ENCODE data around the gene LURAP1L. TPM values are rescaled to one million over a fixed set of nuclear protein-coding genes. Genes with fewer than 3 reads are reported as not detected.

LURAP1L gene
- polyA plus RNA-seq, 2 of the 4 experiments (the other 2 are of a cell fraction): 24.4 to 61.4 TPM

GRCh38 chr9:12778389-12778788, 3.6 kb downstream of the LURAP1L start:
- Histone ChIP-seq H3K4me2 (peak overlapping the region; percentile 76), H3K4me3 (peak overlapping the region; percentile 67; the same call in 2 of the 3 replicates)

GRCh38 chr9:12781226-12781733, 6.5 kb downstream of the LURAP1L start:
- ATAC-seq (no peak), DNase-seq (ENCODE audit: low read depth in 1 of 2, low spot score in 1 of 2) (no peak), FAIRE-seq (no peak)
- Histone ChIP-seq H3K4me1 (peaks cover 54% of the 10 kb centered on the region), H3K9me3 (peaks cover 21% of the 10 kb centered on the region), H3K4me2 (no peak overlapping the region), H3K4me3 (no peak overlapping the region), H3K27ac (0 out of 6 replicates have a peak overlapping the region, but pooled peaks of 1 of the 2 experiments have one; percentile 18)
- POLR2A ChIA-PET: no interaction called here
- WGBS (ENCODE audit: missing lambda C conversion rate): 75% methylated on average over 9 of the region's 9 CpGs
- no peak for TF ChIP-seq RNF2 (IDR thresholded peaks at IDR 0.05; ENCODE audit: borderline replicate concordance, low read depth)
- TF ChIP-seq CBX8 (IDR thresholded peaks at IDR 0.05): no peak
- TF ChIP-seq HOXB13 (CRISPR knock-in tag; IDR thresholded peaks at IDR 0.05; ENCODE audit: low read depth): no peak
- TF ChIP-seq SREBF2 (IDR thresholded peaks at IDR 0.05): no peak
- TF ChIP-seq ELK1 (IDR thresholded peaks at IDR 0.05; ENCODE audit: low read depth, low read length): no peak
- TF ChIP-seq BHLHE40 (IDR thresholded peaks at IDR 0.05; ENCODE audit: low read depth, low read length): no peak
- no peak for TF ChIP-seq MAX (IDR thresholded peaks at IDR 0.05)
- no peak for TF ChIP-seq ZNF302 (CRISPR knock-in tag; IDR thresholded peaks at IDR 0.05)
- no peak for TF ChIP-seq KDM1A (IDR thresholded peaks at IDR 0.05; ENCODE audit: low read depth)
- TF ChIP-seq PHF8 (IDR thresholded peaks at IDR 0.05; ENCODE audit: borderline replicate concordance, low read depth): no peak
- no peak for TF ChIP-seq RCOR1 (IDR thresholded peaks at IDR 0.05; ENCODE audit: low read depth, low read length)
- TF ChIP-seq NFE2L2 (conservative IDR thresholded peaks at IDR 0.05; ENCODE audit: low read length): no peak
- TF ChIP-seq RARB (CRISPR knock-in tag; IDR thresholded peaks at IDR 0.05): no peak
- no peak for TF ChIP-seq PBX3 (IDR thresholded peaks at IDR 0.05)
- TF ChIP-seq JUN (IDR thresholded peaks at IDR 0.05): no peak
- no peak for TF ChIP-seq ATOH8 (CRISPR knock-in tag; IDR thresholded peaks at IDR 0.05; ENCODE audit: low read depth)
- no peak for TF ChIP-seq ZC3H11A (IDR thresholded peaks at IDR 0.05)
- no peak for TF ChIP-seq SMC3 (IDR thresholded peaks at IDR 0.05)
- no peak for TF ChIP-seq E2F6 (IDR thresholded peaks at IDR 0.05; ENCODE audit: borderline replicate concordance, low read depth)
- no peak for TF ChIP-seq FOXS1 (CRISPR knock-in tag; IDR thresholded peaks at IDR 0.05)
- CTCF ChIA-PET: interaction anchor here (0.8 kb wide), 1 partner anchor 10 kb away, joined by 3 read pairs; no protein-coding TSS in a partner anchor

More at GRCh38 chr9:12778389-12778788, 3.6 kb downstream of the LURAP1L start:
- ChIA-PET CTCF (interaction anchor here (2.3 to 6.7 kb wide), 4 partner anchors 8 to 107 kb away, joined by 12 to 98 read pairs (median 72); no protein-coding TSS in a partner anchor), POLR2A (no interaction called here)
- Histone ChIP-seq H3K27ac (peak overlapping the region; percentile 96 to 97; a peak in 5 of 6 replicates), H3K9me3 (peaks cover 17% of the 10 kb centered on the region), H3K4me1 (peaks cover 32% of the 10 kb centered on the region)
- FAIRE-seq (no peak), DNase-seq (ENCODE audit: low read depth in 1 of 2, low spot score in 1 of 2) (no peak), ATAC-seq (no peak)
- WGBS (ENCODE audit: missing lambda C conversion rate): 90% methylated on average over 3 of the region's 3 CpGs
- no peak for TF ChIP-seq SREBF2 (IDR thresholded peaks at IDR 0.05)
- TF ChIP-seq HEYL (CRISPR knock-in tag; IDR thresholded peaks at IDR 0.05): no peak
- TF ChIP-seq ZNF302 (CRISPR knock-in tag; IDR thresholded peaks at IDR 0.05): no peak
- TF ChIP-seq CEBPB (IDR thresholded peaks at IDR 0.05): no peak
- TF ChIP-seq HDAC2 (IDR thresholded peaks at IDR 0.05): no peak
- no peak for TF ChIP-seq FOSL2 (IDR thresholded peaks at IDR 0.05)
- no peak for TF ChIP-seq FOSL2 (CRISPR knock-in tag; IDR thresholded peaks at IDR 0.05)
- TF ChIP-seq ZSCAN20 (CRISPR knock-in tag; IDR thresholded peaks at IDR 0.05): no peak
- no peak for TF ChIP-seq EHF (CRISPR knock-in tag; IDR thresholded peaks at IDR 0.05)
- TF ChIP-seq EHMT2 (IDR thresholded peaks at IDR 0.05; ENCODE audit: low read depth): no peak
- TF ChIP-seq MAFK (IDR thresholded peaks at IDR 0.05; ENCODE audit: partially characterized antibody): no peak
- TF ChIP-seq RFX5 (IDR thresholded peaks at IDR 0.05): no peak
- no peak for TF ChIP-seq MAZ (IDR thresholded peaks at IDR 0.05; ENCODE audit: borderline replicate concordance, low read depth, low read length)
- no peak for TF ChIP-seq BHLHE40 (IDR thresholded peaks at IDR 0.05; ENCODE audit: low read depth, low read length)
- TF ChIP-seq TP53 (CRISPR knock-in tag; IDR thresholded peaks at IDR 0.05): no peak
